T follicular helper cell (primary cell): Measurements from ENCODE around the gene PPP6R3.

Experiments
- DNase-seq: peaks from one replicate; pipeline ENCODE4 v3.0.0-alpha.2; 2020; ENCODE audit warnings: low read depth

Gene PPP6R3

GRCh38 chr11:68495220-68495729 lies 34.7 kb downstream of the PPP6R3 start:
- no peak for DNase-seq

- DNase-seq, result no peak
These were observed 35.3 kb downstream of the PPP6R3 start for GRCh38 chr11:68495872-68496271.

GRCh38 chr11:68497761-68498160 lies 37.2 kb downstream of the PPP6R3 start:
- DNase-seq, result no peak

- no peak for DNase-seq
These were observed 37.8 kb downstream of the PPP6R3 start for GRCh38 chr11:68498321-68498720.

GRCh38 chr11:68498903-68499883 lies 38.6 kb downstream of the PPP6R3 start:
- DNase-seq, result no peak

- DNase-seq, result no peak
These were observed 39.7 kb downstream of the PPP6R3 start for GRCh38 chr11:68500206-68500605.

GRCh38 chr11:68501813-68502212 lies 41.3 kb downstream of the PPP6R3 start:
- DNase-seq, result no peak

GRCh38 chr11:68503251-68503687 lies 42.7 kb downstream of the PPP6R3 start:
- no peak for DNase-seq

- no peak for DNase-seq
These were observed 43.2 kb downstream of the PPP6R3 start for GRCh38 chr11:68503792-68504191.

- no peak for DNase-seq
These were observed 44.0 kb downstream of the PPP6R3 start for GRCh38 chr11:68504432-68505066.

- no peak for DNase-seq
These were observed 45.0 kb downstream of the PPP6R3 start for GRCh38 chr11:68505596-68505995.

GRCh38 chr11:68506908-68507307 lies 46.4 kb downstream of the PPP6R3 start:
- DNase-seq, result no peak

GRCh38 chr11:68508425-68508824 lies 47.9 kb downstream of the PPP6R3 start:
- DNase-seq, result no peak

GRCh38 chr11:68509066-68509465 lies 48.5 kb downstream of the PPP6R3 start:
- DNase-seq, result no peak

GRCh38 chr11:68513930-68514487 lies 53.5 kb downstream of the PPP6R3 start:
- DNase-seq, result no peak

GRCh38 chr11:68517121-68517741 lies 56.7 kb downstream of the PPP6R3 start:
- no peak for DNase-seq

GRCh38 chr11:68518191-68518590 lies 57.6 kb downstream of the PPP6R3 start:
- no peak for DNase-seq

GRCh38 chr11:68521969-68522652 lies 61.6 kb downstream of the PPP6R3 start:
- DNase-seq, result no peak

- DNase-seq, result no peak
These were observed 62.5 kb downstream of the PPP6R3 start for GRCh38 chr11:68523033-68523432.

- no peak for DNase-seq
These were observed 63.2 kb downstream of the PPP6R3 start for GRCh38 chr11:68523743-68524142.

GRCh38 chr11:68524213-68524612 lies 63.7 kb downstream of the PPP6R3 start:
- no peak for DNase-seq

GRCh38 chr11:68524681-68525080 lies 64.1 kb downstream of the PPP6R3 start:
- DNase-seq, result no peak
